ENCODE data around the gene SRP68.

- TF ChIP-seq CTCF (IDR thresholded peaks at IDR 0.05; ENCODE audit: low read length) (no peak), EZH2 (IDR thresholded peaks at IDR 0.05; ENCODE audit: borderline replicate concordance, low read length) (no peak)
Observed at GRCh38 chr17:76088868-76089576, 16.7 kb upstream of the SRP68 start.
